GM15510 (cell line): ENCODE results near the gene CHMP6.

ENCODE experiments used
- POLR2A ChIP-seq: IDR thresholded peaks from 3 replicates; pipeline ENCODE4 v1.6.1; 2011; ENCODE audit warnings: borderline replicate concordance; ENCODE audit not compliant: insufficient read length; ENCODE audit errors: extremely low read depth

CHMP6 gene

GRCh38 chr17:81039096-81039495 is 47.5 kb downstream of the CHMP6 start:
- no peak for TF ChIP-seq POLR2A

- no peak for TF ChIP-seq POLR2A
Observed at GRCh38 chr17:81039854-81040758, 48.5 kb downstream of the CHMP6 start.

- TF ChIP-seq POLR2A: no peak
Observed at GRCh38 chr17:81040791-81041337, 49.2 kb downstream of the CHMP6 start.

- no peak for TF ChIP-seq POLR2A
Observed at GRCh38 chr17:81042606-81043005, 51.0 kb downstream of the CHMP6 start.

GRCh38 chr17:81043319-81043724 is 51.7 kb downstream of the CHMP6 start:
- no peak for TF ChIP-seq POLR2A

- no peak for TF ChIP-seq POLR2A
Observed at GRCh38 chr17:81043725-81044427, 52.2 kb downstream of the CHMP6 start.

GRCh38 chr17:81044428-81044763 is 52.8 kb downstream of the CHMP6 start:
- no peak for TF ChIP-seq POLR2A

GRCh38 chr17:81044764-81045589 is 53.3 kb downstream of the CHMP6 start:
- no peak for TF ChIP-seq POLR2A

GRCh38 chr17:81045590-81046095 is 54.0 kb downstream of the CHMP6 start:
- no peak for TF ChIP-seq POLR2A

GRCh38 chr17:81046132-81046769 is 54.6 kb downstream of the CHMP6 start:
- no peak for TF ChIP-seq POLR2A

- no peak for TF ChIP-seq POLR2A
Observed at GRCh38 chr17:81046770-81047359, 55.2 kb downstream of the CHMP6 start.

- no peak for TF ChIP-seq POLR2A
Observed at GRCh38 chr17:81048827-81049371, 57.3 kb downstream of the CHMP6 start.

GRCh38 chr17:81049372-81049911 is 57.8 kb downstream of the CHMP6 start:
- TF ChIP-seq POLR2A: no peak
